HAP-1 (cell line): ENCODE data around the gene PLEKHH1.
A peak's percentile ranks its signal among the peaks of the same experiment; 100 is the strongest.
"Not testable (repeated sequence)": the region's sequence is repeated elsewhere in the genome, so short reads cannot be mapped to it uniquely, and the experiment has no call there.

ENCODE experiments used
- DNase-seq, 2 experiments: peaks; one replicate each; pipeline ENCODE4 v3.0.0-alpha.2; 2016 to 2020; ENCODE audit warnings: low spot score in 2 of 2
- H3K27me3 ChIP-seq: fragments of 250-450 bp; sonication (Bioruptor Pico); 2 replicates; pipeline ENCODE4 v1.5.1; 2020; ENCODE audit warnings: low read depth, mild to moderate bottlenecking, moderate library complexity
- H3K36me3 ChIP-seq: fragments of 250-450 bp; sonication (Bioruptor Pico); replicated peaks from 2 replicates; pipeline ENCODE4 v1.5.1; 2020; ENCODE audit warnings: mild to moderate bottlenecking
- H3K4me1 ChIP-seq: fragments of 250-450 bp; sonication (Bioruptor Pico); 2 replicates; pipeline ENCODE4 v1.5.1; 2020; ENCODE audit warnings: mild to moderate bottlenecking
- H3K4me3 ChIP-seq: fragments of 250-450 bp; sonication (Bioruptor Pico); 2 replicates; pipeline ENCODE4 v1.5.1; 2020; ENCODE audit warnings: mild to moderate bottlenecking, moderate library complexity
- H3K9me3 ChIP-seq: fragments of 250-450 bp; sonication (Bioruptor Pico); 2 replicates; pipeline ENCODE4 v1.5.1; 2020; ENCODE audit warnings: mild to moderate bottlenecking, moderate library complexity
- in situ Hi-C: fragments of 300-500 bp; cut with MboI; formaldehyde crosslinking; loops from 3 replicates; pipeline ENCODE4 v1.14.3; 2020; ENCODE audit warnings: low sequenced_read_pairs, inconsistent platforms, mixed read lengths

The PLEKHH1 gene

DNA sequence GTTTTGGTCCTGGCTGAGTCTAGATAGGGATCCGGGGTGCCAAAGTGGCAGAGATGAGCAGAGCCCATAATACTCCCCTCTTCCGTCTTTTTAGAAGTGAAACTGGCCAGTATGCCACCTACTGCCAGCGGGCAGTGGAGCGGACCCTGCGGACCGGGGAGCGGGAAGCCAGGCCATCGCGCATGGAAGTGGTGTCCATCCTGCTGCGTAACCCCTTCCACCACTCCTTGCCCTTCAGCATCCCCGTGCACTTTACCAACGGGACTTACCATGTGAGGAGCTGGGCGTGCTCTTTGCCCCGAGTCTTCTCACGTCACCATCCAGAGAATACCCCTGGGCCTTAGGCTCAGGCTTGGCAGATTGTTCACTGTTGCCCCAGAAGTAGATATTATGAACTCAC is 46.0 kb downstream of the PLEKHH1 start:
- no peak for DNase-seq
- H3K27me3 ChIP-seq, result no peaks in the 10 kb centered on the region
- H3K4me1 ChIP-seq, result no peaks in the 10 kb centered on the region
- no peaks in the 10 kb centered on the region for H3K9me3 ChIP-seq
- H3K36me3 ChIP-seq, result no peaks in the 10 kb centered on the region; the same call in 1 of the 2 replicates
- no peak overlapping the region for H3K4me3 ChIP-seq
- in situ Hi-C loops, result loop anchor here (10.0 kb wide), 1 partner anchor 154 kb away; no protein-coding TSS in a partner anchor

DNA sequence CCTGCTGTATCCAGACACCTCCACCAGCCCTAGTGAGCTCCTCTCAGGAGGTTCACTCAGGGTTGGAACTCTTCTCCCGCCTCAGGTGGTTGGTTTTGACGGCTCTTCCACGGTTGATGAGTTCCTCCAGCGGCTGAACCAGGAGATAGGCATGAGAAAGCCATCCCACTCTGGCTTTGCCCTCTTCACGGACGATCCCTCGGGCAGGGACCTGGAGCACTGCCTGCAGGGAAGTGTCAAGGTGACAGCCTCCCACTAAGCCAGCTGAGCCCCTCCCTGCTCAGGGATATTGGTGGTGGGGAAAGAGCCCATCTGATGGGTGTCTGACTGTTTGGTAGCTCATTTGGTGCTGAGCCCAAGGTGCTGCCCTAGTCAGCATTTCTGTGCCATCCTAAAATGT is 46.5 kb downstream of the PLEKHH1 start:
- Histone ChIP-seq H3K36me3 (peaks cover 4% of the 10 kb centered on the region; the same call in 1 of the 2 replicates), H3K27me3 (no peaks in the 10 kb centered on the region), H3K4me1 (no peaks in the 10 kb centered on the region), H3K4me3 (no peak overlapping the region), H3K9me3 (no peaks in the 10 kb centered on the region)
- DNase-seq, result no peak
- in situ Hi-C loops, result loop anchor here (5.0 to 10.0 kb wide), 2 partner anchors 123 to 155 kb away; partner anchors contain the start of gene RDH12

DNA sequence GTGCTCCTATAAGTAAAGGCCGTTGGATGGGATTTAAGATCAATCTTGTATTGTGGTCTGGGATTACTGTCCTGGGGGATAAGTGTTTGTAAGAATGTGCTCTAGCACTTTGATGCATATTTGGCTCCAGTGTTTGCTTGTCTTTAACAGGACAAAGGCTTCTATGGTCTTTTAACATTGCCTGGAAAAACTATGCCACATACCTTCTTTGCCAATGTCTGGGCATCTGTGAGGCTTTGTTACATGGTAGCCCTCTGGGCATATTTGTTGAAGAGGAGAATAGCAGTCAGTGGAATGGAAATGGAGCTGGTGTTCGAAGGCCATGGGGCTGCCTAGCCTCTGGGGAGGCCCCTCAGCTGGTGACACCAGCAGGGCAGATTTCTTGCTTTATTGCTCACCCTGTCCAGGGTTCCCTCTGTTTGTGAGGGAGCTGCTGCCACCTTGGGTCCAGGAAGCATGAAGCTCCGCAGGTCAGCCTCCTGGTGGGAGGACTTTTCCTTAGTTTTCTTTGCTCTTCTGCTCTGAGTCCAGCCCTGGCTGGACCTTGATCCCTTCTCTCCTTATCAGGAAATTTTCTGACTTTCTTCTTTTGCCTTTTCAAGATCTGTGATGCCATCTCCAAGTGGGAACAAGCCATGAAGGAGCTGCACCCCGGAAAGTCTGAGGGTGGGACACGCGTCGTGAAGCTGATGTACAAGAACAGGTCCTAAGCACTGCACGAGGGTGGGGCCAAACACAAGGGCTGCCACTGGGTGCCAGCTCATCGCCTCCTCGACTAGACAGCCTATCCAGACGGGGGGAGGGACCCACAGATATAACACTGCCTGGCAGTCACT is 47.5 kb downstream of the PLEKHH1 start:
- H3K4me3 ChIP-seq, result no peak overlapping the region
- no peaks in the 10 kb centered on the region for H3K9me3 ChIP-seq
- H3K36me3 ChIP-seq, result peaks cover 4% of the 10 kb centered on the region; the same call in 1 of the 2 replicates
- in situ Hi-C loops, result loop anchor here (5.0 kb wide), 1 partner anchor 122 kb away; the partner anchor contains the start of gene RDH12
- H3K27me3 ChIP-seq, result no peaks in the 10 kb centered on the region
- peak; percentile 18 to 24 for DNase-seq
- H3K4me1 ChIP-seq, result no peaks in the 10 kb centered on the region

DNA sequence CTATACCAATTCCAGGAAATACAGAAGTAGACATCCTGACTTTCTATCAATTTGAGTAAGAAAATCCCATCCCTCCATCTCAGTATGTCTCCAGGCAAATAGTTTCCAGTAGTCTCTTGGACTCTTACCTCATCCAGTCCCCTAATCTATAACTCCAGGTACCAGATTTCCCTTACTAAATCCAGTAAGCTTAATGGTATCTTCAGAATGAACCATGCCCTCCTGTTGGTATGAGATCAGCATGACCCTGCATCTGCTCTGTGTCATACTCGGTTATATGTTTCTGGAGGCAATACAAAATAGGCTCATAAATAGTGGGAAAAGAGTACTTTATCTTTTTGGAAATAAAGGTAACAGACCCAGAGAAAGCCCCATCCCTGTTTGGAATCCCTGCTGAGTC is 48.6 kb downstream of the PLEKHH1 start:
- DNase-seq, result no peak
- H3K36me3 ChIP-seq, result peaks cover 9% of the 10 kb centered on the region
- H3K9me3 ChIP-seq, result no peaks in the 10 kb centered on the region
- no peaks in the 10 kb centered on the region for H3K4me1 ChIP-seq
- no peaks in the 10 kb centered on the region for H3K27me3 ChIP-seq
- in situ Hi-C loops, result loop anchor here (5.0 kb wide), 1 partner anchor 121 kb away; the partner anchor contains the start of gene RDH12
- H3K4me3 ChIP-seq, result no peak overlapping the region

DNA sequence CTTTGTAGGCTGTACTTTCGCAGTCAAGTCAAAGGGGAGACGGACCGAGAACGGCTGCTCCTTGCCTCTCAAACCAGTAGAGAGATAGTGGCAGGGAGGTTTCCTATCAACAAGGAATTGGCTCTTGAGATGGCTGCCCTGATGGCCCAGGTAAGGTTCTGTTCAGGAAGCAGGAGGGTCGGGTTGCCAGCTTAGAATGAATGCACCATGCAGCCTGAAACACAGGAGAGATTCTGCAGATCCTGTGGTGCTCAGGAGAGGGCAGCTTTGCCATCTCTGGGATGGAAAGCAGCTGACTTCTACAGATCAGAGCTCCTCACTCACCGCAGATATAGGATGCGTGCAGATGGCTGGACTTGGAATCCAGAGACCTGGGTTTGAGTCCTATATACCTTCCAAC is 49.0 kb downstream of the PLEKHH1 start:
- Histone ChIP-seq H3K4me1 (no peaks in the 10 kb centered on the region), H3K4me3 (no peak overlapping the region), H3K27me3 (no peaks in the 10 kb centered on the region), H3K36me3 (peaks cover 12% of the 10 kb centered on the region), H3K9me3 (no peaks in the 10 kb centered on the region)
- no peak for DNase-seq
- in situ Hi-C loops, result loop anchor here (5.0 kb wide), 1 partner anchor 120 kb away; the partner anchor contains the start of gene RDH12

DNA sequence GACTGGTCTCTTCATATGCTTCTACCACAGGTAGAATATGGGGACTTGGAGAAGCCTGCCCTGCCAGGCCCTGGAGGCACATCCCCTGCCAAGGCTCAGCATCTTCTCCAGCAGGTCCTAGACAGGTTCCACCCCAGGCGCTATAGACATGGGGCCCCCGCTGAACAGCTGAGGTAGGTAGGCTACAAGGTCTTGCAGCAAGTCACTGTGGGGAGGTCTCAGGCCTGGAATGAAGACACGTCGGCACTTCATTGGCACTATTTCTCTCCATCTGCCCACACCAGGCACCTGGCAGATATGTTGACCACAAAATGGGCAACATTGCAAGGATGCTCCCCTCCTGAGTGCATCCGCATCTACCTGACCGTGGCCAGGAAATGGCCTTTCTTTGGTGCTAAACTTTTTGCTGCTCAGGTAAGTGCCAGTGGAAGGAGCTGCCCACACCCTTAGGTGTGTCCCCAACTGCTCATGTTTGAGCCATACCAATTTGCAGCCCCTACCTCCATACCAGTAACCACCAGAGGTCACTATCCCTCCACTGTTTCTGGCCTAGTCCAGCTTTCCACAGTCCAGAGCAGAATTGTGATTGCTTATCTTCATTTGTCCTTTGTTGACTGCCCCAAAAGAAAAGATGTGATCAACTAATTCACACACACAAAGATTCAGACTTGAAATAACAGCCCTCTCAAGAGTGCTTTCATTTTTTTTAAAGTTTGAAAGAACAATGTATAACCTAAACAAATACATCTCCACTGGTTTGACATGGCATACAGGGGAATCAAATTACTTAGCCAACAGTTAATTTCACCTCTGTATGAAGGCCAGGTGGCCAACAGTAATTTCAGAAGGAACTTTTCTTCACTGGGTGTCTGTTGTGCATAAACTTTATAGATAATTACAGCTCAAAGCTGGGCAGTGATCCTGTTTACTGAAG is 50.9 kb downstream of the PLEKHH1 start:
- peaks cover 28% of the 10 kb centered on the region for H3K36me3 ChIP-seq
- peak; percentile 32 to 62 for DNase-seq
- H3K4me3 ChIP-seq, result no peak overlapping the region
- H3K4me1 ChIP-seq, result no peaks in the 10 kb centered on the region
- H3K27me3 ChIP-seq, result no peaks in the 10 kb centered on the region
- in situ Hi-C loops, result loop anchor here (5.0 kb wide), 1 partner anchor 118 kb away; the partner anchor contains the start of gene RDH12
- H3K9me3 ChIP-seq, result no peaks in the 10 kb centered on the region

DNA sequence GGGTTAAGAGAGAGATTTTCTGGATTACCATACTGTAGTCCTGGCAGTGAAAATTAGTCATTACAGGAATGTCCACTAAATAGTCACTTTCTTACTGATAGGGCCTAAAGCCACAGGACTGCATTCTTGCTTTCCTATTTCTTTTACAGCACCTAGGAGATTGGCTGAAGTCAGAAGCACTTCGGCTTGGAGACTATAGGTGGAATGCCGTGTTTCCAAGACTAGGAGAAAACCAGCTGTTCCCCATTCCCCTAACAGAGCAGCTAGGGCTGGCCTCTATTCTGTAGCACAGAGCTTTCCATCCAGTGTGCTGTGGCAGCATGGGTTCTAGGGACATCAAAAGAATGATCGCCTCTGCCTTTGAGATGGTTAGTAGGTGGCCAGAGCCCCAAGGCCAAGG is 51.9 kb downstream of the PLEKHH1 start:
- in situ Hi-C loops, result loop anchor here (5.0 kb wide), 1 partner anchor 117 kb away; the partner anchor contains the start of gene RDH12
- Histone ChIP-seq H3K9me3 (no peaks in the 10 kb centered on the region), H3K4me1 (no peaks in the 10 kb centered on the region), H3K27me3 (no peaks in the 10 kb centered on the region), H3K4me3 (no peak overlapping the region), H3K36me3 (peaks cover 35% of the 10 kb centered on the region)
- DNase-seq, result no peak

DNA sequence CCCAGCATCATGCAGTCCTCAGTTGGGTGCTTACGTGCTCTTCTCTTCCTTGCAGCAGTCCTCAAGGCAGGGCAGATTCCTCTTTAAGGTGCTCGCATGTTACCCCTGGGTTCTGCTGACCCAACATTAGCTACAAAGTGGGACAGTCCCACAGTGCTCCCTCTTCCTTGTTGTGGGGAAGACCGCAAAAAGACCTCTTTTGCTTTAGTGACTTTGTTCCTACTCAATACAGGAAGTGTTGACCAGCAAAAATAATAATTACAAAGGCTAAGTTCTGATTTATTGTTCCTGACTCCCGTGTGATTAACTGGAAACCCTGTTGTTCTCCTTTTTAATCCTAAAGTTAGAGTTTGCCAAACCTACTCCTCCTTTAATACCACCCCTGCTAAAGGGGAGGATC is 53.3 kb downstream of the PLEKHH1 start:
- no peak for DNase-seq
- H3K27me3 ChIP-seq, result no peaks in the 10 kb centered on the region
- in situ Hi-C loops, result no loop called here
- no peaks in the 10 kb centered on the region for H3K4me1 ChIP-seq
- H3K4me3 ChIP-seq, result no peak overlapping the region
- peaks cover 43% of the 10 kb centered on the region for H3K36me3 ChIP-seq
- H3K9me3 ChIP-seq, result no peaks in the 10 kb centered on the region

DNA sequence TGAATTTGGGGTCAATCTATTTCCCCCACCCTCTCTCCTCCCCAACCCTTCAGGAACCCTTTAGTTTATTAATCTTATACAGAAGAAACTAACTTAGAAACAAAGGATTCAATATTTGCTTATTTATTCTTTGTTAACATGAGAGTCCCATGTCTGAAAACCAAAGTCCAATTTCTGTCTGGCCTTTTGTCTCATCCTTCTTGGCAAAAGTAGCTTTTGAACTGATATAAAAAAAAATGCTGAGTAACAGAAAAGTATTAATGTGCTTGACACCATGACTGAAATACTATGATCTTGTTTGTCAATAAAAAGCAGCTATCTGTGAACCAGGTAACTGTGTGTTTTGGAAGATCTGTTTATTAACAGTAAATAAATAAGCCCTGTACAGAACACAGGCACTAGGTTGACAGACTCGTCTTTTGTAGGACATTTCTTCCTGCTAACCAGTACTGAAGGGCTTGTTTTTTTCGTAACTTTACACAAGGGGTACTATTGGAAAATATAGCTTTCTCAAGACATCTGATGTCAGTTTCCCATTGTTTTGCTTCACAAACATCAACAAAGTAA is 56.2 kb downstream of the PLEKHH1 start:
- H3K4me3 ChIP-seq, result no peak overlapping the region
- no peaks in the 10 kb centered on the region for H3K9me3 ChIP-seq
- no peaks in the 10 kb centered on the region for H3K27me3 ChIP-seq
- in situ Hi-C loops, result no loop called here
- no peak for DNase-seq
- peaks cover 56% of the 10 kb centered on the region for H3K36me3 ChIP-seq
- H3K4me1 ChIP-seq, result no peaks in the 10 kb centered on the region

DNA sequence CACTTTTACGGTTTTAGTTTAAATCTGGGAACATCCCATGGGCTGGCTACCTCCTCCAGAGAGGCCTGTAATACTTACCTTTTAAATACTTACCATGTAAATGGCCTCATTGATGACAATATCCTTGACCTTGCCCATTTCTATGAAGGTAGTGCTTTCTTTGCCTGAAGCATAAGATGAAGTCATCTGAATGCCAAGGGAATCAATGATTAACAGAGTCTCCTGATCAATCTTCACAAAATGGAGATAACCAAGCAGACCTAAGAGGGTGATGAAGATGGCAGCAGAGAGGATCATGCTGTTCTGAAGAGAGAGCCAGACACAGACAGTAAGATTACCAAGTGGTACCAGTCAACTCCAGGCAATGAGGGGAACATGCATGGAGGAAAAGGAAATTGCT is 60.6 kb downstream of the PLEKHH1 start:
- in situ Hi-C loops, H3K27me3 ChIP-seq, H3K4me1 ChIP-seq, H3K4me3 ChIP-seq, H3K9me3 ChIP-seq, DNase-seq: not testable (repeated sequence)
- peaks cover 32% of the 10 kb centered on the region for H3K36me3 ChIP-seq

DNA sequence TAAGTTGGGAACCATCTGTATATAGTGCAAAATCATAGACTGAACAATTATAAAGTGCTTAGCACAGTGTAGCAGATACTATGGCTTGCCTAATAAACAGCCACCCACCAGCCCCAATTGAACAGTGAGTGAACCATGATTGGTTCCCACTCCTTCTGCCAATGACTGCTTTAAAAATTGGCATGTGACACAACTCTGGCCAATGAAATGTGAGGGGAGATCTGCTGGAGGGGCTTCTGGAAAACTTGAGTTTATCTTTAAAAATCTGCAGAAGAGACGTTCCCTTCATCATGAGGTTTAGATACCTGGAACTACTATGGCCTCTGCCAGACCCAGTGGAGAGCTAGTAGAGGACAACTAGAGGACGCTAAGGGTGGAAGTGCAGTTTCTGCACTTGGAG is 62.3 kb downstream of the PLEKHH1 start:
- Histone ChIP-seq H3K9me3 (no peaks in the 10 kb centered on the region), H3K4me1 (peaks cover 1% of the 10 kb centered on the region), H3K4me3 (no peak overlapping the region), H3K27me3 (no peaks in the 10 kb centered on the region), H3K36me3 (peaks cover 21% of the 10 kb centered on the region)
- DNase-seq, result no peak
- in situ Hi-C loops, result no loop called here

DNA sequence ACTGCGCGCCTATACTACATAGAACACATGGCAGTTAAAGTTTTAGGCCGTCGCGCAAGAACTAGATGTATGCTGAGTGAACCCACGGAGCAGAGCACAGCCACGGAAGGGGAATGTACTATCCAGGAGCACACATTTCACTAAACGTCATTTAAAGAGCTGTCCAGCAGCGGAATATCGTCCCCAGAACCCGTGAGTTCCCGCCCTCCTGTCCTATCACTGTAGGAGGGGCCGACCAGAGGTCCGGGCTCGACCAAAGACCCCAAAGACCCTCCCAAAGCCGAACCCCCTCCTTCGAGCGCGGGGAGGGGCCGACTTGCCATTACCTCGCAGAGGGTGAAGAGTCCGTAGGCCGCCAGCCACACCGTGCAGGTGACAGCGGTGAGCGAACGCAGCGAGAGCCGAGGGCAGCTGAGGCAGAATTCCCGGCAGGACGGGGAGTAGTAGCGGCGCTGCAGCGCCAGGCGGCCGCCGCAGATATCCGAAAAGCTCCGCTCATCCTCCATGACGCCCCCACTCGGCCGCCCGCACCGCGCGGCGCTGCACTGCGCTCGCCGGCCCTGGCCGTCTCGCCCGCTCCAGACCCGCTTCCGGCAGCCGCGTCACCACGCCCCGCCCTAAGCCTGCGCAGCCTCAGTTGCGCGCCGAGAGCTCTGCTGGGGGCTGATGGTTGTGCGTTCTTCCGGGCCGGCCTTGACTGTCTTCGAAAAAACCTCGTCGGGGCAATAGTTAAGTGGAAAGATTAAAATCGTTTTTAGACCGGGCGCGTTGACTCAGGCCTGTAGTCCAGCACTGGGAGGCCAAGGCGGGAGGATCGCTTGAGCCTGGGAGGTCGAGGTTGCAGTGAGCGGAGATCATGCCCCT is 66.8 kb downstream of the PLEKHH1 start, which contains the start of gene PIGH:
Gene PIGH (minus strand): TSS at position 571 of the 864 bp plus-strand sequence. CDS start 65 bp downstream, at position 506.
- DNase-seq, result peak; percentile 74 to 94
- Histone ChIP-seq H3K27me3 (no peaks in the 10 kb centered on the region), H3K4me3 (peak within 1 kb of the TSS; percentile 75), H3K9me3 (no peaks in the 10 kb centered on the region), H3K36me3 (no peaks in the 10 kb centered on the region), H3K4me1 (peaks cover 3% of the 10 kb centered on the region)
- in situ Hi-C loops, result no loop called here
